ENCODE data around the gene MCTP1. TPM values are rescaled to one million over a fixed set of nuclear protein-coding genes. Genes with fewer than 3 reads are reported as not detected.

MCTP1 gene
- polyA plus RNA-seq, 1 donor, result 4.8 TPM

GRCh38 chr5:94928891-94929290 lies 356.0 kb downstream of the MCTP1 start:
- H3K4me3 ChIP-seq (ENCODE audit: low read length), result no peak overlapping the region
- no peak for DNase-seq
- WGBS (ENCODE audit: insufficient coverage, low lambda C conversion rate), result no CpG with 5 or more reads among the region's 6 CpGs

GRCh38 chr5:94920570-94920969 lies 364.3 kb downstream of the MCTP1 start:
- H3K9me3 ChIP-seq (ENCODE audit: control insufficient read depth, low read depth, low read length), result no peaks in the 10 kb centered on the region
- H3K27ac ChIP-seq (ENCODE audit: low read length), result no peak overlapping the region
- no peak overlapping the region for H3K4me3 ChIP-seq (ENCODE audit: low read length)
- no peaks in the 10 kb centered on the region for H3K27me3 ChIP-seq (ENCODE audit: control insufficient read depth, insufficient read depth, low read length)
- H3K4me1 ChIP-seq (ENCODE audit: control insufficient read depth, insufficient read depth, low read length), result no peaks in the 10 kb centered on the region
- H3K36me3 ChIP-seq (ENCODE audit: control insufficient read depth, insufficient read depth, low read length), result no peaks in the 10 kb centered on the region
- 60% methylated on average over 2 of the region's 14 CpGs for whole genome bisulfite sequencing (ENCODE audit: insufficient coverage, low lambda C conversion rate)
- DNase-seq, result no peak

More at GRCh38 chr5:94928891-94929290, 356.0 kb downstream of the MCTP1 start:
- H3K4me1 ChIP-seq (ENCODE audit: control insufficient read depth, insufficient read depth, low read length), result no peaks in the 10 kb centered on the region
- no peaks in the 10 kb centered on the region for H3K27me3 ChIP-seq (ENCODE audit: control insufficient read depth, insufficient read depth, low read length)
- H3K27ac ChIP-seq (ENCODE audit: low read length), result no peak overlapping the region
- H3K36me3 ChIP-seq (ENCODE audit: control insufficient read depth, insufficient read depth, low read length), result no peaks in the 10 kb centered on the region
- no peaks in the 10 kb centered on the region for H3K9me3 ChIP-seq (ENCODE audit: control insufficient read depth, low read depth, low read length)

GRCh38 chr5:94916619-94917018 lies 368.3 kb downstream of the MCTP1 start:
- DNase-seq, result no peak
- Histone ChIP-seq H3K4me1 (ENCODE audit: control insufficient read depth, insufficient read depth, low read length) (no peaks in the 10 kb centered on the region), H3K4me3 (ENCODE audit: low read length) (no peak overlapping the region), H3K27me3 (ENCODE audit: control insufficient read depth, insufficient read depth, low read length) (no peaks in the 10 kb centered on the region), H3K9me3 (ENCODE audit: control insufficient read depth, low read depth, low read length) (no peaks in the 10 kb centered on the region), H3K27ac (ENCODE audit: low read length) (no peak overlapping the region), H3K36me3 (ENCODE audit: control insufficient read depth, insufficient read depth, low read length) (no peaks in the 10 kb centered on the region)
- WGBS (ENCODE audit: insufficient coverage, low lambda C conversion rate), result 100% methylated on average over 1 of the region's 2 CpGs

DNA sequence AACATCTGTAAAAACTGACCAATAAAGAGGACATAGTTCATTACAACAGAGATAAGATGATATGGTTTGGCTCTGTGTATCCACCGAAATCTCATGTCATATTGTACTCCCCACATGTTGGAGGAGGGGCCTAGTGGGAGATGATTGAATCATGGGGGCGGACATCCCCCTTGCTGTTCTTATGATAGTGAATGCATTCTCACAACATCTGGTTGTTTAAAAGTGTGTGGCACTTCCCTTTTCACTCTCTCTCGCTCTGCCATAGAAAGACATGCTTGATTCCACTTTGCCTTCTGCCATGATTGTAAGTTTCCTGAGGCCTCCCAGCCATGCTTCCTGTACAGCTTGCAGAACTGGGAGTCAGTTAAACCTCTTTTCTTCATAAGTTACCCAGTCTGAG lies 373.6 kb downstream of the MCTP1 start:
- Histone ChIP-seq H3K27ac (ENCODE audit: low read length) (no peak overlapping the region), H3K36me3 (ENCODE audit: control insufficient read depth, insufficient read depth, low read length) (no peaks in the 10 kb centered on the region), H3K4me1 (ENCODE audit: control insufficient read depth, insufficient read depth, low read length) (no peaks in the 10 kb centered on the region), H3K4me3 (ENCODE audit: low read length) (no peak overlapping the region), H3K9me3 (ENCODE audit: control insufficient read depth, low read depth, low read length) (no peaks in the 10 kb centered on the region), H3K27me3 (ENCODE audit: control insufficient read depth, insufficient read depth, low read length) (no peaks in the 10 kb centered on the region)
- WGBS (ENCODE audit: insufficient coverage, low lambda C conversion rate), result no CpG with 5 or more reads among the region's 3 CpGs
- no peak for DNase-seq

- Histone ChIP-seq H3K4me3 (ENCODE audit: low read length) (no peak overlapping the region), H3K27me3 (ENCODE audit: control insufficient read depth, insufficient read depth, low read length) (no peaks in the 10 kb centered on the region), H3K36me3 (ENCODE audit: control insufficient read depth, insufficient read depth, low read length) (no peaks in the 10 kb centered on the region), H3K9me3 (ENCODE audit: control insufficient read depth, low read depth, low read length) (no peaks in the 10 kb centered on the region), H3K4me1 (ENCODE audit: control insufficient read depth, insufficient read depth, low read length) (no peaks in the 10 kb centered on the region), H3K27ac (ENCODE audit: low read length) (no peak overlapping the region)
- DNase-seq, result no peak
These were observed 374.2 kb downstream of the MCTP1 start for GRCh38 chr5:94910721-94911120.

GRCh38 chr5:94908889-94909480 lies 375.9 kb downstream of the MCTP1 start:
- Histone ChIP-seq H3K4me3 (ENCODE audit: low read length) (no peak overlapping the region), H3K4me1 (ENCODE audit: control insufficient read depth, insufficient read depth, low read length) (no peaks in the 10 kb centered on the region), H3K27me3 (ENCODE audit: control insufficient read depth, insufficient read depth, low read length) (no peaks in the 10 kb centered on the region), H3K36me3 (ENCODE audit: control insufficient read depth, insufficient read depth, low read length) (no peaks in the 10 kb centered on the region), H3K9me3 (ENCODE audit: control insufficient read depth, low read depth, low read length) (no peaks in the 10 kb centered on the region), H3K27ac (ENCODE audit: low read length) (no peak overlapping the region)
- WGBS (ENCODE audit: insufficient coverage, low lambda C conversion rate), result no CpG with 5 or more reads among the region's 2 CpGs
- no peak for DNase-seq

DNA sequence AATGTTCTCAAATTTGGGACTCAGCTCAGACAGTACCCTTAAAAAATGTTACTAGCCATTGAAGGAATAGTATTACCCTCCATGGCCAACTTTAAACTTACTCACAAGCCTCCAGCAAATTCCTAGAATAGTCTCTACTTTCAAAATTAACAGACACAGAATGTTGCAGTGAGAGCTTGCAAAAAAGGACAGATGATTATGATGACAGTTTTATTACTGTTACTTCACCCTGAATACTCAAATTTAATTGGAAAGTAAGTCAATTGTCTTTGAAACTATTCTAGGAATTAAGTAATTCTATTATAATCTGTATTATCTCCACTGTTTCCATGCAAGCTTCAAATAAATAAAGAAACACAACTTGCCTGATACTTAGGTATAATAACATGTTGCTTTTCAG lies 378.1 kb downstream of the MCTP1 start:
- Histone ChIP-seq H3K4me3 (ENCODE audit: low read length) (no peak overlapping the region), H3K36me3 (ENCODE audit: control insufficient read depth, insufficient read depth, low read length) (no peaks in the 10 kb centered on the region), H3K27ac (ENCODE audit: low read length) (no peak overlapping the region), H3K4me1 (ENCODE audit: control insufficient read depth, insufficient read depth, low read length) (no peaks in the 10 kb centered on the region), H3K9me3 (ENCODE audit: control insufficient read depth, low read depth, low read length) (no peaks in the 10 kb centered on the region), H3K27me3 (ENCODE audit: control insufficient read depth, insufficient read depth, low read length) (no peaks in the 10 kb centered on the region)
- no peak for DNase-seq

- Histone ChIP-seq H3K9me3 (ENCODE audit: control insufficient read depth, low read depth, low read length) (no peaks in the 10 kb centered on the region), H3K4me1 (ENCODE audit: control insufficient read depth, insufficient read depth, low read length) (no peaks in the 10 kb centered on the region), H3K4me3 (ENCODE audit: low read length) (no peak overlapping the region), H3K27me3 (ENCODE audit: control insufficient read depth, insufficient read depth, low read length) (no peaks in the 10 kb centered on the region), H3K27ac (ENCODE audit: low read length) (no peak overlapping the region), H3K36me3 (ENCODE audit: control insufficient read depth, insufficient read depth, low read length) (no peaks in the 10 kb centered on the region)
- WGBS (ENCODE audit: insufficient coverage, low lambda C conversion rate), result 100% methylated on average over 1 of the region's 3 CpGs
- DNase-seq, result no peak
These were observed 381.2 kb downstream of the MCTP1 start for GRCh38 chr5:94903726-94904125.

- Histone ChIP-seq H3K4me1 (ENCODE audit: control insufficient read depth, insufficient read depth, low read length) (no peaks in the 10 kb centered on the region), H3K36me3 (ENCODE audit: control insufficient read depth, insufficient read depth, low read length) (no peaks in the 10 kb centered on the region), H3K9me3 (ENCODE audit: control insufficient read depth, low read depth, low read length) (no peaks in the 10 kb centered on the region), H3K4me3 (ENCODE audit: low read length) (no peak overlapping the region), H3K27me3 (ENCODE audit: control insufficient read depth, insufficient read depth, low read length) (no peaks in the 10 kb centered on the region), H3K27ac (ENCODE audit: low read length) (no peak overlapping the region)
- DNase-seq, result no peak
- no CpG with 5 or more reads among the region's 5 CpGs for WGBS (ENCODE audit: insufficient coverage, low lambda C conversion rate)
These were observed 383.5 kb downstream of the MCTP1 start for GRCh38 chr5:94901191-94901979.

DNA sequence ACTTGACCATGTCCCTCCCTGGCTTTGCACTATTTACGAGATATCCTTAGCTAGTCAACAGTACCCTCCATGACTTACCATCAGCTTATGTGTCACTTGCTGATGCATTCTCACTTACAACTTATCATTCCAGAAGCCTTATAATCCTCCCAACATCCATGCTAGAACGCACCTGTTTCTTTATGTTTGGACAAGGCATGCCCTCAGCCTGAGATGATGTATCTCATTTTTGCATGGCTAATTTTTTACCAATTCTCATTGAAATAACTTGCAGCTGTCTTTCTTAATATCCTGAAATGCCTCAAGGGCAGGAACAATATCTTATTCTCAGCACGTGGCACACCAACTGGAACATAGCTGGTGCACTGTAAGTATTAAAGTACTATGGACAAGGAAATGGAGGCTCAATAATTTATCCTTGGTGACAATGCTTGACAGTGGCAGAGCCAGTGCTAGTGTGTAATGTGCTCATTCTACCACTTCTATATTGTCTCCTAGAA lies 384.8 kb downstream of the MCTP1 start:
- DNase-seq, result no peak
- no CpG with 5 or more reads among the region's 3 CpGs for WGBS (ENCODE audit: insufficient coverage, low lambda C conversion rate)
- H3K4me1 ChIP-seq (ENCODE audit: control insufficient read depth, insufficient read depth, low read length), result no peaks in the 10 kb centered on the region
- H3K4me3 ChIP-seq (ENCODE audit: low read length), result no peak overlapping the region
- no peaks in the 10 kb centered on the region for H3K9me3 ChIP-seq (ENCODE audit: control insufficient read depth, low read depth, low read length)
- no peaks in the 10 kb centered on the region for H3K36me3 ChIP-seq (ENCODE audit: control insufficient read depth, insufficient read depth, low read length)
- H3K27ac ChIP-seq (ENCODE audit: low read length), result no peak overlapping the region
- no peaks in the 10 kb centered on the region for H3K27me3 ChIP-seq (ENCODE audit: control insufficient read depth, insufficient read depth, low read length)

Data from large intestine (tissue), 3 donors.